ENCODE data around the gene SRRD. TPM values are rescaled to one million over a fixed set of nuclear protein-coding genes. Genes with fewer than 3 reads are reported as not detected.

Gene SRRD
- total and polyA plus RNA-seq, 9 donors = 7.3 to 25.2 (median 18.4) TPM

DNA sequence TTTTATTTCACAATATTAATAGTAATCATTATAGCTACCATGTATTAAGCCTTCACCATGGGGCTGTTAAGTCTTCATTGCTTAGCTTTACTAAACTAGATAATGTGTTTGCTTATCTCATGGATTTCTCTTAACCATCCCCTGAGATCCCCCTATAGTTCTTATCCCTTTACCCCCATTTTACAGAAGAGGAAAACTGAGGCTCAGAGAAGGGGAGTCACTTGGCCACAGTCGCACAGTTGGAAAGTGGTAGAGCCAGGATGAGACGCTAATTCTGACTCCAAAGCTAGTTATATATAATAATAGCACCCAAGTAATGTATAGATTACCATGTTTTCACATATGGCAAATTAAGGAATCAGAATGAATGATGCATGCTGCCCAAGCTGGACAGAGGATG is 38.3 kb downstream of the SRRD start:
- intact Hi-C loops (cut with DNase I) = no loop called here
- Histone ChIP-seq H3K27ac (no peak overlapping the region), H3K27me3 (no peaks in the 10 kb centered on the region), H3K4me1 (ENCODE audit: insufficient read depth) (no peaks in the 10 kb centered on the region), H3K9me3 (no peaks in the 10 kb centered on the region), H3K36me3 (no peaks in the 10 kb centered on the region), H3K4me3 (no peak overlapping the region)
- WGBS, 3 donors = 93 to 98% (median 97%) methylated on average over 2 of the region's 2 CpGs
- DNase-seq = no peak
- TF ChIP-seq EP300 (IDR thresholded peaks at IDR 0.05) (no peak), POLR2A (IDR thresholded peaks at IDR 0.05) (no peak)
- TF ChIP-seq, protein P1, sequence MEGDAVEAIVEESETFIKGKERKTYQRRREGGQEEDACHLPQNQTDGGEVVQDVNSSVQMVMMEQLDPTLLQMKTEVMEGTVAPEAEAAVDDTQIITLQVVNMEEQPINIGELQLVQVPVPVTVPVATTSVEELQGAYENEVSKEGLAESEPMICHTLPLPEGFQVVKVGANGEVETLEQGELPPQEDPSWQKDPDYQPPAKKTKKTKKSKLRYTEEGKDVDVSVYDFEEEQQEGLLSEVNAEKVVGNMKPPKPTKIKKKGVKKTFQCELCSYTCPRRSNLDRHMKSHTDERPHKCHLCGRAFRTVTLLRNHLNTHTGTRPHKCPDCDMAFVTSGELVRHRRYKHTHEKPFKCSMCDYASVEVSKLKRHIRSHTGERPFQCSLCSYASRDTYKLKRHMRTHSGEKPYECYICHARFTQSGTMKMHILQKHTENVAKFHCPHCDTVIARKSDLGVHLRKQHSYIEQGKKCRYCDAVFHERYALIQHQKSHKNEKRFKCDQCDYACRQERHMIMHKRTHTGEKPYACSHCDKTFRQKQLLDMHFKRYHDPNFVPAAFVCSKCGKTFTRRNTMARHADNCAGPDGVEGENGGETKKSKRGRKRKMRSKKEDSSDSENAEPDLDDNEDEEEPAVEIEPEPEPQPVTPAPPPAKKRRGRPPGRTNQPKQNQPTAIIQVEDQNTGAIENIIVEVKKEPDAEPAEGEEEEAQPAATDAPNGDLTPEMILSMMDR (IDR thresholded peaks at IDR 0.05) = no peak

DNA sequence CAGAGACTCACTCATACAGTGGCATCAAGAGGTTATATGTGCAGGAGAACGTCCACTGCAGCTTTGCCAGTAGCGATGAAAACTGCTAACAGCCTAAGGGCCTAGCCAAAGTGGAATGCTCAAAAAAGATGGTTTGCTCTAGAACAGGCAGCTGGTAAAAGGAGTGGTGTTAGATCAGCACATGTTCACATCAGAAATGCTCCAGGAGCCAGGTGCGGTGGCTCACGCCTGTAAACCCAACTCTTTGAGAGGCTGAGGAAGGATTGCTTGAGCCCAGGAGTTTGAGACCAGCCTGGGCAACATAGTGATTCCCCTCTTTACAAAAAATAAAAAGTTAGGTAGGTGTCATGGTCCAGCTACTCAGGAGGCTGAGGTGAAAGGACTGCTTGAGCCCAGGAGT is 38.9 kb downstream of the SRRD start:
- H3K27ac ChIP-seq = no peak overlapping the region
- no peaks in the 10 kb centered on the region for H3K27me3 ChIP-seq
- no peaks in the 10 kb centered on the region for H3K36me3 ChIP-seq
- no peak overlapping the region for H3K4me3 ChIP-seq
- TF ChIP-seq EP300 (IDR thresholded peaks at IDR 0.05) (no peak), POLR2A (IDR thresholded peaks at IDR 0.05) (no peak)
- TF ChIP-seq, protein P1 (IDR thresholded peaks at IDR 0.05) = no peak
- DNase-seq = no peak
- H3K4me1 ChIP-seq (ENCODE audit: insufficient read depth) = no peaks in the 10 kb centered on the region
- WGBS, 3 donors = 86 to 91% (median 89%) methylated on average over 4 of the region's 4 CpGs
- H3K9me3 ChIP-seq = no peaks in the 10 kb centered on the region
- intact Hi-C loops (cut with DNase I) = no loop called here

DNA sequence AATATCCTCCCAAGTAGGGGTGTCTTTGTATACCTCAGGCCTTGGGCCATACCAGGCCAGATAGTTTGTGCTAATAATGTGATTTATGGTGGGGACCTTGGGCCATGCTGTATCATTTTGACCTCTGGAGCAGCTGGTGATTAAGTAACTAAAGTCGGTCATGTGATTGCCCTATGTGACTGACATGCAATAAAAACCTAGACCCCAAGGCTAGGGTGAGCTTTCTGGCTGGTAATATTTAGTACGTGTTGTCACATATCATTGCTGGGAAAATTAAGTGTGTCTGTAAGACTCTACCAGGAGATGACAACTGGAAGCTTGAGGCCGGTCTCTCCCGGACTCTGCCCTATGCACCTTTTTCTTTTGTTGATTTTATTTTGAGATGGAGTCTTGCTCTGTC is 41.2 kb downstream of the SRRD start:
- DNase-seq = no peak
- TF ChIP-seq EP300 (IDR thresholded peaks at IDR 0.05) = no peak
- no peaks in the 10 kb centered on the region for H3K4me1 ChIP-seq (ENCODE audit: insufficient read depth)
- no peaks in the 10 kb centered on the region for H3K9me3 ChIP-seq
- 64 to 73% (median 68%) methylated on average over 4 of the region's 4 CpGs for WGBS, 3 donors
- intact Hi-C loops (cut with DNase I) = no loop called here
- no peaks in the 10 kb centered on the region for H3K27me3 ChIP-seq
- H3K4me3 ChIP-seq = no peak overlapping the region
- H3K27ac ChIP-seq = no peak overlapping the region
- no peaks in the 10 kb centered on the region for H3K36me3 ChIP-seq

DNA sequence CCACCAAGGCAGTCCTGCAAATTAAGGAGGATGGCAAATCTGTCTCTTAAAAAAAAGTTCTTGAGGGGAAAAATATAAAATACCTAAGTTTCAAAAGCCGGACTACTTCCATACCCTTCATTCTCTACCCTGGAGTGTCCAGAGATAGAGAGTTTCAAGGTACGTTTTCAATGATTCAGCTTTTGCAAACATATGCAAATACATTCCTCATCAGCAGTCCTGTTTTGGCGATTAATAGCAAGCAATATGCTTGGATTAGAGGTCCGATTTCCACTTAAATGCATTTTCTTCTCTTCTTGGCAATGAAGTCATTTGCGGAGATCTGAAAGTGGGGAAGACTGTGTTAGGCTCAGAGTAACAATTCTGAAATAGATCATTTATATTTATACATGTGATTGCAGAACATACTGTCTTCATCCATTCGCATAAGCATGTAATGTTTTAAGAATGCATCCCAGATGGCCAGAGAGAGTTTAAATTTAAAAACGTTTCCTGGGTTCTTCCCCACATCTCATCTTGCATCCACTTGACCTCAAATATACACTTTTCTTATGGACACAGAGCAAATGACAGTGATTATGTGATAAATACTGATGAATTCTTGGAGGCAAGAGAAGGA is 42.4 kb downstream of the SRRD start:
- no peaks in the 10 kb centered on the region for H3K9me3 ChIP-seq
- 86 to 89% (median 87%) methylated on average over 7 of the region's 7 CpGs for WGBS, 3 donors
- H3K4me3 ChIP-seq = no peak overlapping the region
- TF ChIP-seq, protein P1 (IDR thresholded peaks at IDR 0.05) = no peak
- no peak for TF ChIP-seq POLR2A (IDR thresholded peaks at IDR 0.05)
- TF ChIP-seq EP300 (IDR thresholded peaks at IDR 0.05) = no peak
- no peaks in the 10 kb centered on the region for H3K36me3 ChIP-seq
- intact Hi-C loops (cut with DNase I) = no loop called here
- no peaks in the 10 kb centered on the region for H3K27me3 ChIP-seq
- DNase-seq = no peak
- no peak overlapping the region for H3K27ac ChIP-seq
- H3K4me1 ChIP-seq (ENCODE audit: insufficient read depth) = no peaks in the 10 kb centered on the region

DNA sequence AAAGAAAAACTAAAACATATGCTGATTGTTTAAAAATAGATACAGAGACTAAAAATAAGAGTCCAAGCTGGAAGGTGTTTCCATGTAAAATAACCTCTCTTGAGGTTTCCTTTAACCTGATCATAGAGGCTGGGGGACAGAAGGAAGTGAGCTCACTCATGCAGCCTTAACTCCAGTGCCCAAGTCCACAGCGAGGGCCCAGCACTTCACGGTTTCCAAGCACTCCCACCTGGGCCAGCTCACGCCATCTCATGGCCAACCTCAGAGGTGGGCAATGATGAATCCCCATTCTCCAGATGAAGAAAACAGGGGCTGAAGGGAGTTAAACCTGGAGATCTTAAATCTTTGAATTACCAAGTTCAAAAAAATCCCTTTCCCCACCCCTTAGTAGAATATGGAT is 43.5 kb downstream of the SRRD start:
- WGBS, 3 donors = 55 to 75% (median 61%) methylated on average over 3 of the region's 3 CpGs
- Histone ChIP-seq H3K4me1 (ENCODE audit: insufficient read depth) (no peaks in the 10 kb centered on the region), H3K27me3 (no peaks in the 10 kb centered on the region), H3K9me3 (no peaks in the 10 kb centered on the region), H3K36me3 (no peaks in the 10 kb centered on the region), H3K27ac (no peak overlapping the region), H3K4me3 (no peak overlapping the region)
- no peak for DNase-seq
- intact Hi-C loops (cut with DNase I) = no loop called here
- TF ChIP-seq EP300 (IDR thresholded peaks at IDR 0.05) (no peak), POLR2A (IDR thresholded peaks at IDR 0.05) (no peak)
- TF ChIP-seq, protein P1 (IDR thresholded peaks at IDR 0.05) = no peak
